Measurements from ENCODE around the gene MAP4K5. TPM values are rescaled to one million over a fixed set of nuclear protein-coding genes. Genes with fewer than 3 reads are reported as not detected.

The MAP4K5 gene
- total RNA-seq, 1 donor from 2014 or later = 123 TPM

GRCh38 chr14:50410071-50410470, 122.3 kb downstream of the MAP4K5 start:
- peaks cover 2% of the 10 kb centered on the region for H3K4me1 Mint-ChIP-seq (ENCODE audit: unreplicated experiment)
- no peak for DNase-seq (ENCODE audit: extremely low spot score, unreplicated experiment)

GRCh38 chr14:50407111-50407812, 125.1 kb downstream of the MAP4K5 start:
- H3K27ac Mint-ChIP-seq (ENCODE audit: unreplicated experiment) = no peak overlapping the region
- no peak for TF ChIP-seq CTCF (IDR thresholded peaks at IDR 0.05)
- no peak overlapping the region for H3K4me3 Mint-ChIP-seq (ENCODE audit: unreplicated experiment)
- H3K36me3 Mint-ChIP-seq (ENCODE audit: unreplicated experiment) = peaks cover 6% of the 10 kb centered on the region
- no peak for DNase-seq (ENCODE audit: extremely low spot score, unreplicated experiment)
- H3K9me3 Mint-ChIP-seq (ENCODE audit: unreplicated experiment) = peaks cover 20% of the 10 kb centered on the region
- H3K4me1 Mint-ChIP-seq (ENCODE audit: unreplicated experiment) = peaks cover 21% of the 10 kb centered on the region
- H3K27me3 Mint-ChIP-seq (ENCODE audit: unreplicated experiment) = no peaks in the 10 kb centered on the region

More at GRCh38 chr14:50410071-50410470, 122.3 kb downstream of the MAP4K5 start:
- no peak for TF ChIP-seq CTCF (IDR thresholded peaks at IDR 0.05)
- Mint-ChIP-seq H3K4me3 (ENCODE audit: unreplicated experiment) (no peak overlapping the region), H3K27ac (ENCODE audit: unreplicated experiment) (no peak overlapping the region), H3K27me3 (ENCODE audit: unreplicated experiment) (no peaks in the 10 kb centered on the region), H3K9me3 (ENCODE audit: unreplicated experiment) (peaks cover 23% of the 10 kb centered on the region), H3K36me3 (ENCODE audit: unreplicated experiment) (peaks cover 20% of the 10 kb centered on the region)

- no peak overlapping the region for H3K4me3 Mint-ChIP-seq (ENCODE audit: unreplicated experiment)
- no peaks in the 10 kb centered on the region for H3K36me3 Mint-ChIP-seq (ENCODE audit: unreplicated experiment)
- TF ChIP-seq CTCF (IDR thresholded peaks at IDR 0.05) = no peak
- peak overlapping the region; percentile 85 for H3K27ac Mint-ChIP-seq (ENCODE audit: unreplicated experiment)
- peaks cover 6% of the 10 kb centered on the region for H3K9me3 Mint-ChIP-seq (ENCODE audit: unreplicated experiment)
- no peak for DNase-seq (ENCODE audit: extremely low spot score, unreplicated experiment)
- H3K27me3 Mint-ChIP-seq (ENCODE audit: unreplicated experiment) = no peaks in the 10 kb centered on the region
- peaks cover 41% of the 10 kb centered on the region for H3K4me1 Mint-ChIP-seq (ENCODE audit: unreplicated experiment)
Measured at GRCh38 chr14:50403419-50403818, 128.9 kb downstream of the MAP4K5 start.

GRCh38 chr14:50402965-50403364, 129.4 kb downstream of the MAP4K5 start:
- H3K4me3 Mint-ChIP-seq (ENCODE audit: unreplicated experiment) = no peak overlapping the region
- peak overlapping the region; percentile 85 for H3K27ac Mint-ChIP-seq (ENCODE audit: unreplicated experiment)
- H3K27me3 Mint-ChIP-seq (ENCODE audit: unreplicated experiment) = no peaks in the 10 kb centered on the region
- peaks cover 6% of the 10 kb centered on the region for H3K9me3 Mint-ChIP-seq (ENCODE audit: unreplicated experiment)
- H3K36me3 Mint-ChIP-seq (ENCODE audit: unreplicated experiment) = no peaks in the 10 kb centered on the region
- H3K4me1 Mint-ChIP-seq (ENCODE audit: unreplicated experiment) = peaks cover 45% of the 10 kb centered on the region
- no peak for TF ChIP-seq CTCF (IDR thresholded peaks at IDR 0.05)
- no peak for DNase-seq (ENCODE audit: extremely low spot score, unreplicated experiment)

GRCh38 chr14:50400461-50400860, 131.9 kb downstream of the MAP4K5 start:
- H3K9me3 Mint-ChIP-seq (ENCODE audit: unreplicated experiment) = peaks cover under 1% of the 10 kb centered on the region
- H3K36me3 Mint-ChIP-seq (ENCODE audit: unreplicated experiment) = no peaks in the 10 kb centered on the region
- H3K4me3 Mint-ChIP-seq (ENCODE audit: unreplicated experiment) = no peak overlapping the region
- peaks cover 61% of the 10 kb centered on the region for H3K4me1 Mint-ChIP-seq (ENCODE audit: unreplicated experiment)
- TF ChIP-seq CTCF (IDR thresholded peaks at IDR 0.05) = no peak
- peak overlapping the region; percentile 54 for H3K27ac Mint-ChIP-seq (ENCODE audit: unreplicated experiment)
- DNase-seq (ENCODE audit: extremely low spot score, unreplicated experiment) = no peak
- H3K27me3 Mint-ChIP-seq (ENCODE audit: unreplicated experiment) = no peaks in the 10 kb centered on the region

Measured in osteocyte (in vitro differentiated cells).